Measurements from ENCODE around the gene DUSP22.

DNA sequence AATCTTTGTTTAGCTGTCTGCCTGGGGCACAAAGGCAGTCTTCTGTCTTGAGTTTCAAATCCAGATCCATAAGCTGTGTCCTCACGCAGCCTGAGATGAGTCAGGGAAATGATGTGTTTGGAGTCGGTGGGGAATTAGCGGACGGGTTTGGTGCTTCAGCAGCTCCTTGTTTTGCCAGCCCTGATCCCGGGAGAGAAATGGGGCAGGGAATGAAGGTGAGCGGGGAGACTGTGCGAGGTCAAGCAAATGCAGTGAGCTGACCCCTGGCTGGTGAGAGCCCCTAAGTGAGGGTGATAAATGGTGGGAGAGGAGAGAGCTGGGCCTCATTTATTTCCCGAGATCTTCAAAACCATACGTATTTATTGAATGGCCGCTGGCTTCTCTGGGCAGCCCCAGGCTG lies 21.6 kb downstream of the DUSP22 start:
- TF ChIP-seq POLR2A (IDR thresholded peaks at IDR 0.05; ENCODE audit: borderline replicate concordance, extremely low read depth, insufficient read depth, insufficient read length) = no peak
- no peak for TF ChIP-seq SIN3A (IDR thresholded peaks at IDR 0.05; ENCODE audit: low read depth)
- TF ChIP-seq EZH2phosphoT487 (IDR thresholded peaks at IDR 0.05; ENCODE audit: borderline replicate concordance) = no peak
- TF ChIP-seq, protein P1, sequence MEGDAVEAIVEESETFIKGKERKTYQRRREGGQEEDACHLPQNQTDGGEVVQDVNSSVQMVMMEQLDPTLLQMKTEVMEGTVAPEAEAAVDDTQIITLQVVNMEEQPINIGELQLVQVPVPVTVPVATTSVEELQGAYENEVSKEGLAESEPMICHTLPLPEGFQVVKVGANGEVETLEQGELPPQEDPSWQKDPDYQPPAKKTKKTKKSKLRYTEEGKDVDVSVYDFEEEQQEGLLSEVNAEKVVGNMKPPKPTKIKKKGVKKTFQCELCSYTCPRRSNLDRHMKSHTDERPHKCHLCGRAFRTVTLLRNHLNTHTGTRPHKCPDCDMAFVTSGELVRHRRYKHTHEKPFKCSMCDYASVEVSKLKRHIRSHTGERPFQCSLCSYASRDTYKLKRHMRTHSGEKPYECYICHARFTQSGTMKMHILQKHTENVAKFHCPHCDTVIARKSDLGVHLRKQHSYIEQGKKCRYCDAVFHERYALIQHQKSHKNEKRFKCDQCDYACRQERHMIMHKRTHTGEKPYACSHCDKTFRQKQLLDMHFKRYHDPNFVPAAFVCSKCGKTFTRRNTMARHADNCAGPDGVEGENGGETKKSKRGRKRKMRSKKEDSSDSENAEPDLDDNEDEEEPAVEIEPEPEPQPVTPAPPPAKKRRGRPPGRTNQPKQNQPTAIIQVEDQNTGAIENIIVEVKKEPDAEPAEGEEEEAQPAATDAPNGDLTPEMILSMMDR (IDR thresholded peaks at IDR 0.05 in 2 of 3, conservative IDR thresholded peaks at IDR 0.05 in 1 of 3; ENCODE audit: borderline replicate concordance in 1 of 3, insufficient read depth in 1 of 3, low read depth in 2 of 3, low read length in 2 of 3) = no peak
- TF ChIP-seq RAD21 (IDR thresholded peaks at IDR 0.05; ENCODE audit: low read depth) = no peak
- TF ChIP-seq SP1 (IDR thresholded peaks at IDR 0.05; ENCODE audit: low read depth) = no peak
- TF ChIP-seq ZFX (IDR thresholded peaks at IDR 0.05) = no peak
- TF ChIP-seq POLR2AphosphoS5 (IDR thresholded peaks at IDR 0.05; ENCODE audit: low read depth, low read length) = no peak
- TF ChIP-seq, protein P2, sequence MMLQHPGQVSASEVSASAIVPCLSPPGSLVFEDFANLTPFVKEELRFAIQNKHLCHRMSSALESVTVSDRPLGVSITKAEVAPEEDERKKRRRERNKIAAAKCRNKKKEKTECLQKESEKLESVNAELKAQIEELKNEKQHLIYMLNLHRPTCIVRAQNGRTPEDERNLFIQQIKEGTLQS (IDR thresholded peaks at IDR 0.05) = no peak
- no peak for TF ChIP-seq CEBPB (IDR thresholded peaks at IDR 0.05; ENCODE audit: low read depth)
- TF ChIP-seq YY1 (IDR thresholded peaks at IDR 0.05; ENCODE audit: extremely low read depth, insufficient replicate concordance, low read depth, low read length) = no peak
- TF ChIP-seq, protein P3, sequence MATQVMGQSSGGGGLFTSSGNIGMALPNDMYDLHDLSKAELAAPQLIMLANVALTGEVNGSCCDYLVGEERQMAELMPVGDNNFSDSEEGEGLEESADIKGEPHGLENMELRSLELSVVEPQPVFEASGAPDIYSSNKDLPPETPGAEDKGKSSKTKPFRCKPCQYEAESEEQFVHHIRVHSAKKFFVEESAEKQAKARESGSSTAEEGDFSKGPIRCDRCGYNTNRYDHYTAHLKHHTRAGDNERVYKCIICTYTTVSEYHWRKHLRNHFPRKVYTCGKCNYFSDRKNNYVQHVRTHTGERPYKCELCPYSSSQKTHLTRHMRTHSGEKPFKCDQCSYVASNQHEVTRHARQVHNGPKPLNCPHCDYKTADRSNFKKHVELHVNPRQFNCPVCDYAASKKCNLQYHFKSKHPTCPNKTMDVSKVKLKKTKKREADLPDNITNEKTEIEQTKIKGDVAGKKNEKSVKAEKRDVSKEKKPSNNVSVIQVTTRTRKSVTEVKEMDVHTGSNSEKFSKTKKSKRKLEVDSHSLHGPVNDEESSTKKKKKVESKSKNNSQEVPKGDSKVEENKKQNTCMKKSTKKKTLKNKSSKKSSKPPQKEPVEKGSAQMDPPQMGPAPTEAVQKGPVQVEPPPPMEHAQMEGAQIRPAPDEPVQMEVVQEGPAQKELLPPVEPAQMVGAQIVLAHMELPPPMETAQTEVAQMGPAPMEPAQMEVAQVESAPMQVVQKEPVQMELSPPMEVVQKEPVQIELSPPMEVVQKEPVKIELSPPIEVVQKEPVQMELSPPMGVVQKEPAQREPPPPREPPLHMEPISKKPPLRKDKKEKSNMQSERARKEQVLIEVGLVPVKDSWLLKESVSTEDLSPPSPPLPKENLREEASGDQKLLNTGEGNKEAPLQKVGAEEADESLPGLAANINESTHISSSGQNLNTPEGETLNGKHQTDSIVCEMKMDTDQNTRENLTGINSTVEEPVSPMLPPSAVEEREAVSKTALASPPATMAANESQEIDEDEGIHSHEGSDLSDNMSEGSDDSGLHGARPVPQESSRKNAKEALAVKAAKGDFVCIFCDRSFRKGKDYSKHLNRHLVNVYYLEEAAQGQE (IDR thresholded peaks at IDR 0.05; ENCODE audit: low read depth) = no peak
